Breast epithelium (tissue), 3 donors: Measurements from ENCODE around the gene RAB29.

ENCODE experiments used
- POLR2A ChIP-seq: fragments of 450-650 bp; IDR thresholded peaks from one replicate; pipeline ENCODE4 v1.6.1; 2016; ENCODE audit warnings: antibody characterized with exemption, mild to moderate bottlenecking, moderate library complexity
- POLR2AphosphoS5 ChIP-seq, 3 donors: sonication (generic); formaldehyde crosslinking; IDR thresholded peaks; one replicate each; pipeline ENCODE4 v1.6.1; 2017; ENCODE audit warnings: antibody characterized with exemption in 3 of 3

- TF ChIP-seq POLR2AphosphoS5 (IDR thresholded peaks at IDR 0.05) (no peak), POLR2A (no peak)
Observed at GRCh38 chr1:205798577-205798976, 23.3 kb upstream of the RAB29 start.
